HS-5 (cell line): ENCODE data around the gene NRG3.

Source experiments
- DNase-seq: peaks from one replicate; pipeline ENCODE4 v3.0.0-alpha.2; 2012; ENCODE audit warnings: low read depth

Gene NRG3

GRCh38 chr10:82092111-82092510, 217.1 kb downstream of the NRG3 start:
- DNase-seq, result no peak

GRCh38 chr10:82124713-82125112, 249.7 kb downstream of the NRG3 start:
- no peak for DNase-seq

- no peak for DNase-seq
Measured at GRCh38 chr10:82128527-82128926, 253.5 kb downstream of the NRG3 start.

DNA sequence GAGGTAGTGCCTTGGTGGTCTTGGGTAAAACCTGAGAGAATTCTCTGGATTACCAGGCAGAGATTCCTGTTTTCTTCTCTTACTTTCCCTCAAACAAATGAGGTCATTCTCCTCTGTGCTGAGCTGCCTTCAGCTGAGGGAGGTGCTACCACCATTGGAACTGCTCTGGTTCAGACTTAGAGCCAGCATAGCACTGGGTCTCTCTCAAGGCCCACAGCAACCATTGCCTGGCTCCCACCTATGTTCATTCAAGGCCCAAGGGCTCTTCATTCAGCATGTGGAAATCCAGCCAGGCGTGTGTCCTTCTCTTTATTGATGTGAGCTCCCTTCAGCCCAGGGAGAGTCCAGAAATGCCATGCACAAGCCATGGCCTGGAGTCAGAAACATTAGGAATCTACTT, 261.1 kb downstream of the NRG3 start:
- DNase-seq, result no peak

GRCh38 chr10:82144153-82144552, 269.2 kb downstream of the NRG3 start:
- DNase-seq, result no peak

GRCh38 chr10:82148764-82149163, 273.8 kb downstream of the NRG3 start:
- no peak for DNase-seq

- DNase-seq, result no peak
Measured at GRCh38 chr10:82149674-82150073, 274.7 kb downstream of the NRG3 start.

- DNase-seq, result no peak
Measured at GRCh38 chr10:82150123-82150900, 275.3 kb downstream of the NRG3 start.

DNA sequence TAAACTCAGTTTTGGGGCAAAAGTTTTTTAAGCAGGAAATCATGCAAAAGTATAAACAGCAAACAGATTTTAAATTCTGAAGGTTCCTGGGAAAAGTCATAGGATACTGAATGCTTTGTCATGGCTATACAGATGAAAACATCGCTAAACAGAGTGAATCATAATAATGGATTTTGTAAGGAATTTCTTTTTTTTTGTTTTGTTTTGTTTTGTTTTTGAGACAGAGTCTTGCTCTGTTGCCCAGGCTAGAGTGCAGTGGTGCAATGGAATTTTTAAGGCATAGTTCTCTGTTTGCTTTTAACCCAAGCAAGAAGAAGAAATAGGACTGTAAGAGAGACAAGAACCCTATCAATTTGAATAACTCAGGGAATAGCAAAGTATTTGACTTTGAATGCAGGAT, 285.3 kb downstream of the NRG3 start:
- DNase-seq, result no peak

DNA sequence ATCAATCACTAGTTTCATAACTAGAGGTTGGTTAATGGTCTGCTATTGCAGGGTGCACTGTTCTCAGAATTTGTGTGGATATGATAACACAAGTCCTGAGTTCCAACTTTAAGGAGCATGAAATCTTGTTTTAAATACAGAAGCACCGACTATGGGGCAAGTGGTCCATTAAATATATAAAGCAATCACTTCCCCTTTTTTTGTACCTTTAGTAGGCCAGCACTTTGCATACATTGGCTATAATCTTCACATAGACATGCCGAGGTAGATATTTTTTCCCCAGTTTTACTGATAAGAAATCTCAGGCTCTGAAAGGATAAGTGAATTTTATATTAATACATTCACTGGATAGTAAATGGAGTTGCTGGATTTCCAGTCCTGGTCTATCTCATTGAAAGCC, 286.3 kb downstream of the NRG3 start:
- no peak for DNase-seq

- DNase-seq, result no peak
Measured at GRCh38 chr10:82162549-82163195, 287.7 kb downstream of the NRG3 start.

GRCh38 chr10:82171899-82172298, 296.9 kb downstream of the NRG3 start:
- DNase-seq, result no peak

- no peak for DNase-seq
Measured at GRCh38 chr10:82176587-82176986, 301.6 kb downstream of the NRG3 start.

DNA sequence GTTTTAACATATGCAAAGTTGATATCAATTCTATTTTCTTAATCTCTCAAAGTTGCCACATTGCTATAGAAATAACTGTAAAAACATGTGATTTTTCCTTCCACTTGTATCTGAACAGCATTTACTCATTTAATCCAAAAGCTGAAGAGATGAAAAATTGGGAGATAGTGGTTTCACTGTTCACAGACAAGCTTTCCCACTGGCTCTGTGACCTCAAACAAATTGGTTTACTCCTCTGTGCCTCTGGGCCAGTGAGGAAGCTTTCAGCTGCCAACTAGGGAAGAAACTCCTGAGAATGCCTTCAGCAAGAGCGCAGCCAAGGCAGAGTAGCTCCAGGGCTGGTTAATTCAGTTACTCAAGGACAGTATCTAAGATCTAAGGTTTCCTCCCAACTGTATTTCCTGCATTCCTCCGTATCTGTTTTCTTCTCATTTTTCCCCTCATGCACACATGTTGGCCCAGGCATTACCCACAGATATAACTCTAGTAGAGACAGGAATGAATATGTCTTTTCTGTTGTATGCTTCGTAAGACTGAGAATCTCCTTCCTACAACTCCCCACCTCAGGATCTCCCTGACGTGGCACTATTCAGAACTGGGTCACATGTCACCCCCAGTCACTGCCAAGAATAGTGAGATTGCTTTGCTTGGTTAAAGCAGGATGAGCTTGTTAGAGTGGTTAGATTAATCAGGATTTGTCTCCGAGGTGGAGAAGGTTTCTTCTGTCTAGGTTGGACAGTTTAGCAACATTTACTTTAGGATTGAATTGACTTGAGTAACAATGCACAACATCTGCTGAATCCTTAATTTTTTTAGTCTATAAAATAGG, 315.7 kb downstream of the NRG3 start:
- no peak for DNase-seq

- DNase-seq, result no peak
Measured at GRCh38 chr10:82191653-82192052, 316.7 kb downstream of the NRG3 start.

DNA sequence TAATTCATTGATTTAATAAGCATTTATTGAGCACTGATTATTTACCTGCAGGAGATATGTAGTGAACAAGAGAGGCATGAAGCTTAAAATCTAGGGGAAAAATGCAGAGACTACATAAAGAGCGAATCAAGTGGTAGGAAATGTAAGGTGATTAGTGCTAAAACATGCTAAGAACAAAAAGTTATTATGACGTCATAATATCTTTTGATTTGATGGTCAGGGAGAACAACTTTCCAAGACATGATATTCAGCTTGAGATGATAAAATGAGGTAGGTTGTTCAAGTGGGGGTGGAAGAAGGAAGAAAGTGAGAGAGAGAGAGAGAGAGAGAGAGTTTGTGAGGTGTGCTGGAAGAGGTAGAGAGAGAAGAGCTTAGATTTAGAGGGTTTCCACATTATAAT, 317.7 kb downstream of the NRG3 start:
- no peak for DNase-seq

DNA sequence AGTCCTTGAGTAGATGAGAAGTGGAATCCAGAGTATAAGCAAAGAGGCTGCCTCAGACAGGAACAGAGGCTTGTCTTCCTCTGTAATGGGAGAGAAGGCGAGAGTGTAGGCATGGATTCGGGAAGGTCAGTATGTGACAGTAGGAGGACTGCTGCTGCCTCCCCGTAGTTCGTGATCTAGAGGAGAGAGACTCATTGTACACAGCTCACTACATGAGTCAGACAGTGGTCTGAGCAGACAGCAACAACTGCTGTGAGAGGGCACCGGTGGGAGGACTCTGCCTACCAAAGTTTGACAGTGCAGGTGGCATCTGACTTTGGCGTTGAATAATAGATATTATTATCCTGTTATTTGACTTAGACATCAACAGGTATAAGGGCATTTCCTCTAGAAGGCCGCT, 319.4 kb downstream of the NRG3 start:
- no peak for DNase-seq

- no peak for DNase-seq
Measured at GRCh38 chr10:82206831-82207230, 331.8 kb downstream of the NRG3 start.

DNA sequence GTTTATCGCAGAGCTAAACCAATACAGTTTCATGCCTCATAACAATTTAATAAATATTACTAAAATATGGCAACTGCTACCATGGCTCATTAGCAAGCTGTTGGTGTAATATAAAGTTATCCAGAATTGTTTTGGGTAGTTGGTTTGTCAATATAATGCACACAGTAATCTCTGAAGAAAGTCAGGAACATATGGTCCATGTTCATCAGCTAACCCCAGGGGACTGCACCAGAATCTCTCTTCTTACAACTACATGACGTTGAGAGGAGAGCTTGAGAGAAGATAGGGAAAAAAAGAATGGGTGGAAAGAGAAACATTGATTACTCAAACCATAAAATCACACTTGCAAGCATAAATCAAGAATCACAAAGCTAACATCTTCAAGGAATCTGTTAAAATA, 333.7 kb downstream of the NRG3 start:
- DNase-seq, result no peak

DNA sequence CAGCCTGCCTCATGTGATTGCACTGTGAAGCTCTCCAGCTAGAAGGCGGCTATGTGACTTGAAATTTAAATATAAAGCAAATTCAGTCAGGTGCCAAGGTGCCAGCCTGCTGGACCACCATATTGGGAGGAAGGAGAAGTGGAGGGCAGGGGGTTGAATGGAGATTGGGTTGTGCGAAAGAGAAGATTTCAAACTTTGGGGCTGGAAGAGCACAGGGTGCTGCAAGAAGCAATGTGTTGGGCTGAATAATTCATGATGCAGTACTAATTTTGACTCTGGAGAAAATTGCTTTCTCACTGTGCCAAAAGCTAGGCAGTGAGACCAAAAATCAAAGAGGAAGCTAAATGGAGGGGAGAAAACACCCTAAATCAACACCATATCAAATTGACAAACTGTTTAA, 335.3 kb downstream of the NRG3 start:
- no peak for DNase-seq

GRCh38 chr10:82211346-82211745, 336.4 kb downstream of the NRG3 start:
- no peak for DNase-seq

DNA sequence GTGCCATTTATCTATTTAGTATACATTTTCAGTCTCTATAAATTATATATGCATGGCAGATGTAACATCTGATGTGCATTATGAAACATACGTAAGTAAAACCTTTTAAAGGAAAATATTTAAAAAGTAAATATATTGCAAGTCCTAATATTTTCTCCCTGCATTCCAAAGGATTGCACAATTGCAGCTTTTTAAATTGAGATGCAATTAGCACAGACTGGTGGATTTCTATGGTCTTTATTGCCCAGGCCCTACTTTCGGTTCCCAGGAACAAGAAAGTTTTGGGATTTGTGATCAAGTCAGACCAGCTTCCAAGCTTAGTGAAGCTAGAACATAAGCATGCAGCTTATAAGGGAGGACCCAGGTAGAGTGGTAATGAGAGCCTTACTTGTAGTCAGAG, 337.8 kb downstream of the NRG3 start:
- no peak for DNase-seq

DNA sequence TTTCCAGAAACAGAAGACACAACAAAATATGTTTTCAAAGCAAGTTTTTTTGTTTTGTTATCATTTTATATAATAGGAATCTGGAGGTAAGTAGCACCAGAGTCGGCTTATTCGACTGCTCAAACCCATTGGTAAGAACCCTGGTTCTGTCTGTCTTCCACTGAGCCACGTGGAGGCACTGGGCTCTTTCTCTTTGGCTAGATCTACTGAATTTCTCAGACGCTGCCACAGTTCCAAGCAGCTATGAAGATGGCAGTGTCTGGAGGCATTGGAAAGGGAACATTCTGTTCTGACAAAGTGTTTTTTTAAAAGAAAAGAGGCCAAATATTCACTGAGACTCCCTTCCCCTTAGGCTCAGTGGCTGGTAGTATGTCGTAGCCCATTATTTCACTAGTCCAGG, 338.8 kb downstream of the NRG3 start:
- no peak for DNase-seq
